HG03457 (cell line): ENCODE measurements around the gene DRD2.

Experiments
- ATAC-seq: cut with Tn5 transposase; IDR thresholded peaks from one replicate; pipeline ENCODE4 v1.9.1; 2021; ENCODE audit warnings: moderate number of reproducible peaks; ENCODE audit not compliant: unreplicated experiment

DRD2 gene

GRCh38 chr11:113376156-113376555 lies 99.0 kb downstream of the DRD2 start:
- no peak for ATAC-seq

DNA sequence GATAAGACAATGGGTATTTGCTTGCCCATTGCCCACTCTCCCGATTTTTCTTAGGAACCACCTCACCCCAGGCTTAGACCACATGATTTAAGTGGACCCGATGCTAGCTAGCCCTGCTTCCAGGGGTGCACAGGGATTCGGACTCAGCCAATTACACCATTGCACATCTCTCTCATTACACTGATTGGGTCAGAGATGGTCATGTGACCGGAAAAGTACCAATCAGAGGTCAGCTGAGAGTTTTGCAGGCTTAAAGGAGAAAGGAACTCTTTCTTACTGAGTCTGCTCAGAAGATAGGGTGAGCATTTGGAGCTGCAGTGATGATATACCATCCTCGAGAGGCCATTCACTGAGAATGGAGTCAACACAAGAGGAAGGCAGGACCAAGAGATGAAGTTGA lies 99.8 kb downstream of the DRD2 start:
- no peak for ATAC-seq

DNA sequence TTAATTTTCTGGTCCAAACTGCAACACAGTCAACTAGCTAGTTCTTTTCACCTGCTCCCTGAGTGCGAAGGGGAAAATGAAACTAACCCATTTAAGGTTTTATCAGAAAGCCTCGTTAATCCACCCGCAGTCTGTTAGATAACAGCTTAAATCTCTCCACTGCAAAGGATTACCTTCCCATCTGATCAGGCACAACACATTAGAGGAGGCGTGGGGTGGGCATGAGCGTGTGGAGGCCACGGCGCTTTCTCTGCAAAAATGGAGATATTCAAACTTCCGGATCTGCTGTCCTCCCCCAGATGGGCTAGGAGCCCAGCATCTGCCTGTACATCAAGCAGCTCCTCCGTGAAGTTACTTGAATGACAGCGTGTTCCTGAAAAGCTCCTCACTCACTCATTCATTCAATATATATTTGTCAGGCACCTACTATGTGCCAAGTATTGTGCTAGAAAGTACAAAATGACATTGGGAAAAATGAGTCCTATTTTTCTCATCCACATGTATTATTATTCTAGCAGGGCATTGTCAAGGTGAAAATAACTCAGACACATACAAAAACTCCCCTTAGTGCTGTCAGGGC lies 101.1 kb downstream of the DRD2 start:
- no peak for ATAC-seq

- no peak for ATAC-seq
Measured at GRCh38 chr11:113373306-113373705, 101.9 kb downstream of the DRD2 start.

GRCh38 chr11:113372309-113372708 lies 102.9 kb downstream of the DRD2 start:
- ATAC-seq, result no peak

- ATAC-seq, result no peak
Measured at GRCh38 chr11:113370634-113371033, 104.6 kb downstream of the DRD2 start.

DNA sequence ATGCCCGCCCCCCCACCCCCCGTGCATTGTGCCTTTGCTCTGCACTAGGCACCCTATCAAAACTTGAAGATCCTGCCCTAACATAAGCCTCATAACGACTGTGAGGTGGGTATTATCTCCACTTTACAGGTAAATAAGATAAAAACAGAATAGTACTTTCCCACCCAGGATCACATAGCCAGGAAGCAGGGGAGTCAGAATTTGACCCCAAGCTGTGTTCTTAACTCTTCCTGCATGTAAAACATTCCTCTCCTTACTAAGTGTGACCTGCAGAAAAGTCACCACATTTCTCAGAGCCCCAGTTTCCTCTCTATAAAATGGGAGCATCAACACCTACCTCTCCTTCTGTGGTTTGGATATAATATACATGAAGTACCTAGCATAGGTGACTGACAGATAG lies 105.8 kb downstream of the DRD2 start:
- ATAC-seq, result no peak

- ATAC-seq, result no peak
Measured at GRCh38 chr11:113365895-113366294, 109.3 kb downstream of the DRD2 start.

DNA sequence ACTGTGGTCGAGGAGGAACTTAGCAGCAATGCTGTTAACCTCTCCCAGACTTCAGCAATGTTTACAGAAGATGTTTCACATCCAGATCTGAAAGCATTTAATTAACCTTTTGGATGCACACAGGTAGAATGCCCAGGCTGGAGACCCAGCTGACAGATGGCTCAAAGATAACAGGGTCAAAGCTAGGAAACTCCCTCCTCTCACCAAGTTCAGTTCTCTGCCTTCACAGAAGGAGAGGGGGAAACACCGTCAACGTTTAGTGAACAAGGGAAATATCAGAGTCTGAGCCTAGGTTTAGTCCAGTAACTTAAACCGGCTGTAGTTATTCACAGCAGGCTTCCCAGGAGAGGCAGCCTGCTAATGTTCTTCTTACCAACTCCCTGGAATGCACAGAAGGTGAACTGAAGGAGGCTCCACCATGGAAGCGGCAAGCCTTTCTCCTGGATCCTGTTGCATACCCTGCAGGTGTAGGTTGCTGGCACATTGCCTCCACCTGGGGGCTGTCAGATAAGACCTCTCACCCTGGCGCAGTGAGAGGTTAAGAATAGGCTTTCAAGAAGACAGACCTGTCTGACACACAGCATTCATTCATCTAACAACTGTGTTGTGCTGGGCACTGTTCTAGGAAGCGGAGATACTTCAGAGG lies 111.1 kb downstream of the DRD2 start:
- ATAC-seq, result no peak

DNA sequence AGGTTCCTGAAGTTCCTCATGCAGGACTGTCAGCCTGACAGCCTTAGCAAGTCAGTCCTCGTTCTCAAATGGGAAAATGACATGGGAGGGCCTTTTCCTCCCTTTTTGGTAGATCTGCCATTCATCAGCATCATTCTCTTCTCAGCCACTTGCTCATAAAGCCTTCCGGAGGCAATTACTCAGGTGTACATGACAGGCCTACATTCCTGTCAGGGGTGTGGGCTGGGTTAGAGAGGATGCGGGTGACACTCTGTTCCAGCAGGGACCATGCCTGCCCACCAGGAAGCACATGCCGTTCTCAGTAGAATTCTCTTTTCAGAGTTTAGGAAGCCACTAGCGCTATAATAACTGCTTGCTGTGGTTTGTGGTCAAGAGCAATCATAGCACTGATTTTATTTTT lies 111.8 kb downstream of the DRD2 start:
- ATAC-seq, result no peak
